Small intestine (tissue), 7 donors: ENCODE data around the gene DHRS4L2. TPM values are rescaled to one million over a fixed set of nuclear protein-coding genes. Genes with fewer than 3 reads are reported as not detected.
"Not testable (repeated sequence)": the region's sequence is repeated elsewhere in the genome, so short reads cannot be mapped to it uniquely, and the experiment has no call there.

ENCODE experiments used
- DNase-seq, 2 donors: peaks; one replicate each; pipeline versions ENCODE4 v3.0.0 to v3.0.0-alpha.2; 2013
- FAIRE-seq: peaks from 2 replicates; lab custom pipeline; 2012; peaks lifted over from hg19 to GRCh38; lab: Jason Lieb, UNC
- H3K27ac ChIP-seq, 3 donors: one replicate each; pipeline ENCODE4 v1.5.1; 2013; ENCODE audit warnings: low read length in 2 of 3, mild to moderate bottlenecking in 2 of 3, control low read depth in 1 of 3, inconsistent platforms in 1 of 3, low read depth in 1 of 3, moderate library complexity in 1 of 3
- H3K27me3 ChIP-seq, 3 donors: one replicate each; pipeline ENCODE4 v1.6.1; 2013; ENCODE audit warnings: low read length in 3 of 3, inconsistent platforms in 1 of 3; ENCODE audit not compliant: control insufficient read depth in 3 of 3, insufficient read depth in 3 of 3
- H3K36me3 ChIP-seq, 3 donors: one replicate each; pipeline ENCODE4 v1.6.1; 2013; ENCODE audit warnings: low read length in 3 of 3, inconsistent platforms in 1 of 3, low read depth in 1 of 3, mild to moderate bottlenecking in 1 of 3, moderate library complexity in 1 of 3; ENCODE audit not compliant: control insufficient read depth in 3 of 3, insufficient read depth in 2 of 3
- H3K4me1 ChIP-seq, 3 donors: one replicate each; pipeline ENCODE4 v1.6.1; 2013; ENCODE audit warnings: low read length in 2 of 3, inconsistent platforms in 1 of 3, low read depth in 1 of 3, mild to moderate bottlenecking in 1 of 3, moderate library complexity in 1 of 3; ENCODE audit not compliant: control insufficient read depth in 3 of 3, insufficient read depth in 2 of 3
- H3K4me3 ChIP-seq, 3 donors: one replicate each; pipeline ENCODE4 v1.5.1; 2013; ENCODE audit warnings: low read length in 3 of 3, control low read depth in 1 of 3, inconsistent platforms in 1 of 3, low read depth in 1 of 3, mild to moderate bottlenecking in 1 of 3, moderate library complexity in 1 of 3
- H3K9me3 ChIP-seq, 2 donors: one replicate each; pipeline ENCODE4 v1.6.1; 2013; ENCODE audit warnings: low read depth in 1 of 2, low read length in 1 of 2; ENCODE audit not compliant: control insufficient read depth in 2 of 2, insufficient read depth in 1 of 2
- WGBS, 3 donors: extraction: QIAGEN DNeasy Blood & Tissue Kit; methylation state at CpG; one replicate each; pipeline ENCODE4 v1.1.7; 2013; 5-methylcytosine and 5-hydroxymethylcytosine counted together
- polyA plus RNA-seq, 4 donors: library from polyadenylated mRNA; stranded (reverse) in 3 of 4; unstranded in 1 of 4; fragments of 200-250 nt in 3 of 4; fragments of 120-200 nt in 1 of 4; gene quantifications; one replicate each; pipeline versions ENCODE4 v1.2.1 to v1.2.3, GENCODE V29; 2013
- donor health status: healthy with polysubstance abuse.
- donor health status: control.
- donor health status: control.
- donor health status: Bipolar disorder and iron deficiency.
- donor health status: healthy.

The DHRS4L2 gene
- polyA plus RNA-seq, 4 donors, result 34.8 to 162 (median 107) TPM

- not testable (repeated sequence) for FAIRE-seq
These were observed 27.0 kb downstream of the DHRS4L2 start for GRCh38 chr14:24015745-24016144.

GRCh38 chr14:24018978-24019377 is 30.2 kb downstream of the DHRS4L2 start:
- H3K4me3 ChIP-seq, H3K27ac ChIP-seq, FAIRE-seq, H3K4me1 ChIP-seq, H3K9me3 ChIP-seq, DNase-seq, H3K27me3 ChIP-seq, H3K36me3 ChIP-seq: not testable (repeated sequence)

More at GRCh38 chr14:24015745-24016144, 27.0 kb downstream of the DHRS4L2 start:
- H3K9me3 ChIP-seq, H3K36me3 ChIP-seq, H3K27me3 ChIP-seq, DNase-seq, H3K4me1 ChIP-seq, H3K4me3 ChIP-seq, H3K27ac ChIP-seq: not testable (repeated sequence)
- 97 to 99% (median 99%) methylated on average over 6 of the region's 6 CpGs for WGBS, 3 donors

GRCh38 chr14:24019944-24020343 is 31.2 kb downstream of the DHRS4L2 start:
- not testable (repeated sequence) for DNase-seq, H3K27ac ChIP-seq, FAIRE-seq, H3K9me3 ChIP-seq, H3K36me3 ChIP-seq, H3K27me3 ChIP-seq, H3K4me1 ChIP-seq, H3K4me3 ChIP-seq
- WGBS, 3 donors, result 25 to 49% (median 27%) methylated on average over 2 of the region's 2 CpGs

- DNase-seq, H3K9me3 ChIP-seq, H3K27me3 ChIP-seq, H3K27ac ChIP-seq, H3K4me1 ChIP-seq, H3K36me3 ChIP-seq, FAIRE-seq, H3K4me3 ChIP-seq: not testable (repeated sequence)
- 93 to 95% (median 94%) methylated on average over 3 of the region's 3 CpGs for WGBS, 3 donors
These were observed 31.8 kb downstream of the DHRS4L2 start for GRCh38 chr14:24020520-24020919.

- H3K27me3 ChIP-seq, H3K36me3 ChIP-seq, H3K9me3 ChIP-seq, FAIRE-seq, H3K27ac ChIP-seq, DNase-seq, H3K4me3 ChIP-seq, H3K4me1 ChIP-seq: not testable (repeated sequence)
- WGBS, 3 donors, result 87 to 89% (median 88%) methylated on average over 3 of the region's 3 CpGs
These were observed 36.2 kb downstream of the DHRS4L2 start for GRCh38 chr14:24024939-24025418.

- not testable (repeated sequence) for H3K27ac ChIP-seq, H3K36me3 ChIP-seq, FAIRE-seq, DNase-seq, H3K4me1 ChIP-seq, H3K9me3 ChIP-seq, H3K27me3 ChIP-seq, H3K4me3 ChIP-seq
- 90 to 100% (median 97%) methylated on average over 2 of the region's 3 CpGs for WGBS, 3 donors
These were observed 41.0 kb downstream of the DHRS4L2 start for GRCh38 chr14:24029687-24030086.

- not testable (repeated sequence) for H3K27me3 ChIP-seq, FAIRE-seq, H3K4me3 ChIP-seq, DNase-seq, H3K27ac ChIP-seq, H3K9me3 ChIP-seq, H3K4me1 ChIP-seq, H3K36me3 ChIP-seq
- WGBS, 3 donors, result 88 to 91% (median 90%) methylated on average over 2 of the region's 2 CpGs
These were observed 42.6 kb downstream of the DHRS4L2 start for GRCh38 chr14:24031331-24031730.

GRCh38 chr14:24032727-24033418 is 44.1 kb downstream of the DHRS4L2 start:
- no peak for FAIRE-seq

More at GRCh38 chr14:24032727-24033418, 44.1 kb downstream of the DHRS4L2 start:
- peaks cover 0 to 11% (median 0%) of the 10 kb centered on the region in 3 donors for H3K4me1 ChIP-seq
- DNase-seq, result no peak
- 33 to 57% (median 45%) methylated on average over 2 of the region's 2 CpGs for WGBS, 3 donors
- H3K27ac ChIP-seq, result no peak overlapping the region
- H3K27me3 ChIP-seq, result no peaks in the 10 kb centered on the region
- H3K4me3 ChIP-seq, result no peak overlapping the region
- no peaks in the 10 kb centered on the region for H3K36me3 ChIP-seq
- H3K9me3 ChIP-seq, result peaks cover 0 to 9% of the 10 kb centered on the region in 2 donors
